Measurements from ENCODE around the gene TEN1. TPM values are rescaled to one million over a fixed set of nuclear protein-coding genes. Genes with fewer than 3 reads are reported as not detected.

TEN1 gene
- total and polyA plus RNA-seq, 2 of the 4 experiments (the other 2 are of a cell fraction) = 14.7 to 17.9 TPM

GRCh38 chr17:75995385-75995925 is 16.4 kb downstream of the TEN1 start:
- Histone ChIP-seq H3K4me3 (ENCODE audit: insufficient read depth, low read depth, low read length) (no peak overlapping the region), H2AK5ac (ENCODE audit: low read depth, low read length) (no peak overlapping the region), H3K27me3 (ENCODE audit: control insufficient read depth, insufficient read depth, low read length) (no peaks in the 10 kb centered on the region), H3K18ac (ENCODE audit: low read depth, low read length) (no peak overlapping the region), H4K91ac (ENCODE audit: insufficient read depth, low read depth, low read length) (no peak overlapping the region), H3K56ac (ENCODE audit: extremely low read depth, insufficient read depth, low read length) (no peak overlapping the region), H3K27ac (ENCODE audit: insufficient read depth, low read length) (no peak overlapping the region), H2AK9ac (replicated peaks; ENCODE audit: low read depth, low read length, poor library complexity) (no peak overlapping the region), H3K36me3 (ENCODE audit: control insufficient read depth, insufficient read depth, low read length) (peaks cover 16% of the 10 kb centered on the region; the same call in 1 of the 2 replicates), H3K4ac (ENCODE audit: low read depth, low read length) (no peak overlapping the region), H3K9ac (ENCODE audit: low read depth, low read length) (no peak overlapping the region), H3K79me1 (ENCODE audit: low read depth in 1 of 2, low read length in 2 of 2) (0 out of 4 replicates have a peak, but pooled peaks cover 0 to 7% of the 10 kb centered on the region in 2 experiments), H3K9me3 (ENCODE audit: control insufficient read depth, insufficient read depth, low read length) (no peaks in the 10 kb centered on the region), H2BK15ac (ENCODE audit: low read depth, low read length) (no peak overlapping the region), H3K23ac (ENCODE audit: low read depth, low read length) (no peak overlapping the region), H4K8ac (ENCODE audit: low read depth in 2 of 2, low read length in 2 of 2) (no peak overlapping the region), H4K20me1 (ENCODE audit: insufficient read depth, low read length) (no peaks in the 10 kb centered on the region), H2BK120ac (ENCODE audit: low read depth, low read length) (no peak overlapping the region), H2BK5ac (ENCODE audit: low read depth, low read length, poor library complexity, severe bottlenecking) (no peak overlapping the region), H3K9me1 (ENCODE audit: insufficient read depth, low read length) (peaks cover 7% of the 10 kb centered on the region; the same call in 1 of the 2 replicates), H3K4me2 (ENCODE audit: low read depth, low read length) (no peak overlapping the region), H3K4me1 (ENCODE audit: control insufficient read depth, insufficient read depth, low read length) (peaks cover 7% of the 10 kb centered on the region), H4K5ac (ENCODE audit: low read depth, low read length) (no peak overlapping the region), H2AFZ (replicated peaks; ENCODE audit: low read length, poor library complexity) (no peak overlapping the region), H3K14ac (replicated peaks; ENCODE audit: low read depth, low read length) (no peak overlapping the region), H2BK20ac (ENCODE audit: low read depth, low read length) (no peak overlapping the region)
- CTCF ChIA-PET = no interaction called here
- TF ChIP-seq RAD21 (IDR thresholded peaks at IDR 0.05; ENCODE audit: low read length) = no peak
- no peak for TF ChIP-seq RFX5 (IDR thresholded peaks at IDR 0.05; ENCODE audit: low read depth, low read length)
- TF ChIP-seq NFE2L2 (IDR thresholded peaks at IDR 0.05; ENCODE audit: low read depth, low read length) = no peak
- no peak for TF ChIP-seq BHLHE40 (IDR thresholded peaks at IDR 0.05; ENCODE audit: low read depth, low read length)
- no peak for TF ChIP-seq USF2 (IDR thresholded peaks at IDR 0.05; ENCODE audit: low read depth, low read length)
- no peak for TF ChIP-seq POLR2A (IDR thresholded peaks at IDR 0.05; ENCODE audit: low read depth, low read length)
- TF ChIP-seq CTCF (conservative IDR thresholded peaks at IDR 0.05; ENCODE audit: low read depth, low read length) = no peak
- no peak for TF ChIP-seq MXI1 (IDR thresholded peaks at IDR 0.05; ENCODE audit: borderline replicate concordance, low read depth, low read length)
- no peak for TF ChIP-seq ELK1 (IDR thresholded peaks at IDR 0.05; ENCODE audit: borderline replicate concordance, low read depth, low read length)
- TF ChIP-seq MAZ (IDR thresholded peaks at IDR 0.05; ENCODE audit: borderline replicate concordance, low read depth, low read length) = no peak
- TF ChIP-seq RCOR1 (IDR thresholded peaks at IDR 0.05; ENCODE audit: insufficient replicate concordance, low read length) = no peak
- TF ChIP-seq FOS (IDR thresholded peaks at IDR 0.05; ENCODE audit: low read depth, low read length) = no peak
- no peak for TF ChIP-seq SMC3 (IDR thresholded peaks at IDR 0.05; ENCODE audit: low read depth, low read length)
- TF ChIP-seq CHD1 (IDR thresholded peaks at IDR 0.05; ENCODE audit: low read depth, low read length) = no peak
- TF ChIP-seq CEBPB (IDR thresholded peaks at IDR 0.05; ENCODE audit: low read depth, low read length) = no peak
- no peak for TF ChIP-seq MAFK (IDR thresholded peaks at IDR 0.05; ENCODE audit: low read depth, low read length)
- intact Hi-C loops (cut with micrococcal nuclease) = no loop called here
- dilution Hi-C loops (cut with HindIII; ENCODE audit: low sequenced_read_pairs, unreplicated experiment) = no loop called here
- POLR2A ChIA-PET (ENCODE audit: unreplicated experiment) = no interaction called here
- WGBS, 2 experiments (ENCODE audit: extremely low coverage in 2 of 2, insufficient read length in 1 of 2) = 96% methylated on average over 3 of the region's 7 CpGs; no CpG with 5 or more reads in 1 of the 2 experiments
- BruUV-seq (replicated peaks) = no TSS peak
- DNase-seq (no peak), ATAC-seq (ENCODE audit: low read depth) (no peak)
- in situ Hi-C loops (cut with MboI; ENCODE audit: low sequenced_read_pairs) = no loop called here
